BE2C (cell line): ENCODE data around the gene FOSL1.
A peak's percentile ranks its signal among the peaks of the same experiment; 100 is the strongest.

ENCODE experiments used
- DNase-seq: peaks from one replicate; pipeline ENCODE4 v3.0.0-alpha.2; 2020
- H3K27me3 ChIP-seq: fragments of 250-450 bp; sonication (Bioruptor Pico); 2 replicates; pipeline ENCODE4 v1.5.1; 2020; ENCODE audit warnings: mild to moderate bottlenecking
- H3K36me3 ChIP-seq: fragments of 250-450 bp; sonication (Bioruptor Pico); 2 replicates; pipeline ENCODE4 v1.5.1; 2020; ENCODE audit warnings: mild to moderate bottlenecking
- H3K4me1 ChIP-seq: fragments of 250-450 bp; sonication (Bioruptor Pico); 2 replicates; pipeline ENCODE4 v1.5.1; 2020
- H3K4me3 ChIP-seq: 2 replicates; pipeline ENCODE4 v1.5.1; 2011; ENCODE audit warnings: low read depth, low read length
- H3K9me3 ChIP-seq: fragments of 250-450 bp; sonication (Bioruptor Pico); 2 replicates; pipeline ENCODE4 v1.5.1; 2020
- TF ChIP-seq, protein P1 (sequence below): IDR thresholded peaks from 2 replicates; pipeline ENCODE4 v1.5.1; 2012; ENCODE audit warnings: mild to moderate bottlenecking, low read depth, low read length

Gene FOSL1

DNA sequence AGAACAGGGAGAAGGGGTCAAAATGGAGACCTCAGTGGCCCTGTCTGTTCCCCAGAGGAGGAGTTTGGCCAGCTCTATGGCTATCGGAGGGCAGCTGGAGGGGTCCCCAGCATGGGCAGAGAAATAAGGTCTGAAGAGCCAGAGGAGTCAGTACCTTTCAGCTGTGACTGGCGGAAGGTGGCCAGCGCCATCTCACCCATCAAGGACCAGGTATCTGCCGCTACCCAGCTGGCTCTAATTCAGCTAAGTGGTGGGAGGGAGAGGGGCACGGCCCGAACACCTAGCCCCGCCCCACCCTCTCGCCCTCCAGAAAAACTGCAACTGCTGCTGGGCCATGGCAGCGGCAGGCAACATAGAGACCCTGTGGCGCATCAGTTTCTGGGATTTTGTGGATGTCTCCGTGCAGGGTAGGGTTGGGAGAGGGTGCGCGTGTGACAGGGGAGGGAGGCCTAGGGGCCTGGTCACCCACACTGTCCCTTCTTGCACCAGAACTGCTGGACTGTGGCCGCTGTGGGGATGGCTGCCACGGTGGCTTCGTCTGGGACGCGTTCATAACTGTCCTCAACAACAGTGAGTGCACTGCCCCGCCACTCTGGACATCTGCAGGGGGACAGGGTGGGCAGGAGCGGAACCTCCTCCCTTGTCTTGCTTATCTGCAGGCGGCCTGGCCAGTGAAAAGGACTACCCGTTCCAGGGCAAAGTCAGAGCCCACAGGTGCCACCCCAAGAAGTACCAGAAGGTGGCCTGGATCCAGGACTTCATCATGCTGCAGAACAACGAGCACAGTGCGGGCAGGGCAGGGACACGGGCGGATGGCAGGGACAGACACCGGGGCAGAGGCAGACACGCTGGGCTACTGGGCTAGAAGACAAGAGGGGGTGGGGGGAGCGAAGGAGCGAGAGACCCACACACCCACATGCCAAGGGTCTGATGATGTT lies 17.8 kb downstream of the FOSL1 start:
- no peaks in the 10 kb centered on the region for H3K4me1 ChIP-seq
- TF ChIP-seq, protein P1, sequence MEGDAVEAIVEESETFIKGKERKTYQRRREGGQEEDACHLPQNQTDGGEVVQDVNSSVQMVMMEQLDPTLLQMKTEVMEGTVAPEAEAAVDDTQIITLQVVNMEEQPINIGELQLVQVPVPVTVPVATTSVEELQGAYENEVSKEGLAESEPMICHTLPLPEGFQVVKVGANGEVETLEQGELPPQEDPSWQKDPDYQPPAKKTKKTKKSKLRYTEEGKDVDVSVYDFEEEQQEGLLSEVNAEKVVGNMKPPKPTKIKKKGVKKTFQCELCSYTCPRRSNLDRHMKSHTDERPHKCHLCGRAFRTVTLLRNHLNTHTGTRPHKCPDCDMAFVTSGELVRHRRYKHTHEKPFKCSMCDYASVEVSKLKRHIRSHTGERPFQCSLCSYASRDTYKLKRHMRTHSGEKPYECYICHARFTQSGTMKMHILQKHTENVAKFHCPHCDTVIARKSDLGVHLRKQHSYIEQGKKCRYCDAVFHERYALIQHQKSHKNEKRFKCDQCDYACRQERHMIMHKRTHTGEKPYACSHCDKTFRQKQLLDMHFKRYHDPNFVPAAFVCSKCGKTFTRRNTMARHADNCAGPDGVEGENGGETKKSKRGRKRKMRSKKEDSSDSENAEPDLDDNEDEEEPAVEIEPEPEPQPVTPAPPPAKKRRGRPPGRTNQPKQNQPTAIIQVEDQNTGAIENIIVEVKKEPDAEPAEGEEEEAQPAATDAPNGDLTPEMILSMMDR = no peak
- H3K4me3 ChIP-seq = no peak overlapping the region
- no peaks in the 10 kb centered on the region for H3K9me3 ChIP-seq
- H3K27me3 ChIP-seq = no peaks in the 10 kb centered on the region
- no peak for DNase-seq
- H3K36me3 ChIP-seq = peaks cover 35% of the 10 kb centered on the region

DNA sequence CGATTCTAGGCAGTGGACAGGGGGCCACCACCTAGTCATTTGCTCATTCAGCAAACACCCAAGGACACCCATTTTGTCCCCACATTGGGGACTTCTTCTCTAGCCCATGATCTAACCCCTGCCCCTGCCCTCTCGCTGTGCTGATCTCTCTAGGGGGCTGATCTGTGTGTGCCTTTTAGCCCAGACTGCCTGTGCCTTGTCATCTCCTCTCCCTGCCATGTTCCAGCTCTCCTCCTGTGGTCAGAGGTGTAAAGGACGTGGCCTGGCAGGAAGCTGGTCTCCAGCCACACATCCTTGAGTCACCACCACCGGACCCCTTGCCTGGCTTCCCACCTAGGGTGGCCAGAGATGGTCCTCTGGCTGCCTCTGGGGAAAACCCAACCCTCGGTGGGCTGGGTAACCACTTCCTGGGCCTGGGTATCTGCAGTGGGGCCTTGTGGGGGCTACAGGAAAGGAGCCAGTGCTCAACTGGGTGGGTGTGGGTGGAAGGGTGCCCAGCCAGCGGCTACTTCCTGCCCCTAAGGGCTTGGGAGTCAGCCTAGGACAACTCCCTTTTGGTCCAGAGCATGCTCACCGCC lies 19.3 kb downstream of the FOSL1 start:
- no peak for DNase-seq
- TF ChIP-seq, protein P1 = no peak
- Histone ChIP-seq H3K36me3 (peaks cover 28% of the 10 kb centered on the region), H3K9me3 (no peaks in the 10 kb centered on the region), H3K4me3 (no peak overlapping the region), H3K4me1 (no peaks in the 10 kb centered on the region), H3K27me3 (no peaks in the 10 kb centered on the region)

DNA sequence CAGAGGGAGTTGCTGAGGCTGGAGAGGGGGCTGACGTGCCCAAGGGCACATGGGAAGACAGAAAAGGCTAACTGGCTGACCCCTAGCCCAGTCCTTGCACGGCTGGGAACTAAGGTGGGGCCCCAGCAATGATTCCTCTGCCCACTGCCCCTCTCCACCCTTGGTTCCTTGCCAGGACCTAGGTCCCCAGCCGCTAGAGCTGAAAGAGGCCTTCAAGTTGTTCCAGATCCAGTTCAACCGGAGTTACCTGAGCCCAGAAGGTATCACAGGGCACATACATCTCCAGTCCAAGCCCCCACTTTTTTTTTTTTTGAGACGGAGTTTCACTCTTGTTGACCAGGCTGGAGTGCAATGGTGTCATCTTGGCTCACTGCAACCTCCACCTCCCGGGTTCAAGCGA lies 20.2 kb downstream of the FOSL1 start:
- DNase-seq = no peak
- no peak overlapping the region for H3K4me3 ChIP-seq
- no peaks in the 10 kb centered on the region for H3K4me1 ChIP-seq
- no peaks in the 10 kb centered on the region for H3K9me3 ChIP-seq
- peaks cover 20% of the 10 kb centered on the region for H3K36me3 ChIP-seq
- TF ChIP-seq, protein P1 = no peak
- H3K27me3 ChIP-seq = no peaks in the 10 kb centered on the region

DNA sequence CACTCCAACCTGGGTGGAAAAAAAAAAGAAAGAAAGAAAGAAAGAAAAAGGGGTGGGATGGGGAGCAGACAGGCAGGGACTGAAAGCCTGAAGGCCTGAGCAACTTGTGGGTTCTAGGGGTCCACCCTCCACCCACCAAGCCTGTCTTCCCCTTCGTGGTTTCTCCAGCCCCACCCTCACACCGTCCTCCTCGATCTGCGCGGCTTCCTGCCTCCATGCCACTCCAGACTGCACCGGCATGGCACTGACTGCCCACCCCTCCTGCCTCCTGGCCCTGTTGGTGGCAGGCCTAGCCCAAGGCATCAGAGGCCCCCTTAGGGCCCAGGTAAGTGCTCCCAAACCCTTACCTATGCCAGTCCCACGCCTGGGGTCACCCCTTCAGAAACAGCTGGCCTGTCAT lies 20.6 kb downstream of the FOSL1 start, which contains the start of gene CTSW:
TSS of gene CTSW (plus strand) at position 221 of the 400 bp plus-strand sequence. CDS start at position 239, 18 bp downstream.
- H3K4me3 ChIP-seq = no peak within 1 kb of the TSS
- H3K36me3 ChIP-seq = peaks cover 20% of the 10 kb centered on the region
- no peaks in the 10 kb centered on the region for H3K4me1 ChIP-seq
- no peak for DNase-seq
- H3K27me3 ChIP-seq = no peaks in the 10 kb centered on the region
- TF ChIP-seq, protein P1 = no peak
- H3K9me3 ChIP-seq = no peaks in the 10 kb centered on the region

DNA sequence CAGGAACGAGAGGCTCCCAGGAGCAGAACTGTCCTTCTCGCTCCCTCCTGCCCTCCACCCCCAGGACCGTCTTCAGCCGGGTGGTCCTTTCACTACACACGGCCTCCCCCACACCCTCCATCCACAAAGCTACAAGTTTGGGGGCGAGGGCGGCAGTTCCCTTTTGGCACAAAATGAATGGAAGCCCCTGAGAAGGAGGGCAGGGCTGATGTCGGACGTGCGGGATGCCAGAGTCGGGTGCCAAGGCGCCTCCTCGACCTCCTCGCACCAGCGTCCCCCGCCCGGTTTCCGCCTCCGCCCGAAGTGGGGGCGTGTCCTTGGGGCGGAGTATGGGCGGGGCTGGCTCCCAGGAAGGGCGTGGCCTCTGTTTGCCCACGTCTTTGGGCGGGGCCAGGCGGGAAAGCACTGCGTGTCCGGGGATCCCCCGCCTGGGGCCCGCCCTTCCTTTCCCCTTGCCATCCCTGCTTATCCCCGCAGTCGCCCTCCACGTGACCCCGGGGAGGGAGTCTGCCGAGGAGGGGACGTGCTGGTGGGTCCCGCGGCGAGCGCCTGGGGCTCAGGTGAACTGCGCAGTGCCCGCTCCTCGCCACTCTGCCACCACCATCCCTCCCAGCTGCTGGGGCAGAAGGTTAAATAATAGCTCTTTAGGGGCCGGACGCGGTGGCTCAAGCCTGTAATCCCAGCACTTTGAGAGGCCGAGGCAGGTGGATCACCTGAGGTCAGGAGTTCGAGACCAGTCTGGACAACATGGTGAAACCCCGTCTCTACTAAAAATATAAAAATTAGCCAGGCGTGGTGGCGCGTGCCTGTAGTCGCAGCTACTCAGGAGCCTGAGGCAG lies 26.7 kb downstream of the FOSL1 start:
- Histone ChIP-seq H3K4me3 (peak overlapping the region; percentile 59), H3K27me3 (no peaks in the 10 kb centered on the region), H3K36me3 (no peaks in the 10 kb centered on the region), H3K9me3 (no peaks in the 10 kb centered on the region), H3K4me1 (peaks cover 13% of the 10 kb centered on the region)
- peak; percentile 98 for DNase-seq
- TF ChIP-seq, protein P1 = no peak
